HG02840 (cell line): Measurements from ENCODE around the gene QSOX2.

Experiments used
- ATAC-seq: cut with Tn5 transposase; IDR thresholded peaks from one replicate; pipeline ENCODE4 v1.9.1; 2021; ENCODE audit warnings: mild to moderate bottlenecking, moderate library complexity, moderate number of reproducible peaks; ENCODE audit not compliant: unreplicated experiment, low FRiP score

Gene QSOX2

DNA sequence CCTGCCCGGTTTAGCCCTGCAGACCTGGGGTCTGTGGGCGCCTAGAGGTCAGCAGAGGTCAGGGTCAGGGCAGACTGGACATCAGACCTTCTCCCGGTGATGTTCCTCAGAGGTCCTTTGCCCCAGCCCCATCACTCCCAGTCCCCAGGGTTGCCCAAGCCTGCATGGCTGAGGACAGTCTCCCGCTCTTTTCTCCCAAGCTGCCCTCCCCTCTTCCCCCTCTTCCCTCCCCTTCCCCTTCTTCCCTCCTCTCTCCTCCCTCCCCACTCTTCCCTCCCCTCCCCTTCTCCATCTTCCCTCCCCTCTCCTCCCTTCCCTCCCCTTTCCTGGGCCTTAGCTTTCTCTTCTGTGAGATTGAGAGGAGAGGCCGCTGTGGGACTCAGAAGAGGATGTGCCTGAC is 51.1 kb downstream of the QSOX2 start:
- ATAC-seq: no peak

GRCh38 chr9:136193891-136194279 is 51.7 kb downstream of the QSOX2 start:
- ATAC-seq: no peak

DNA sequence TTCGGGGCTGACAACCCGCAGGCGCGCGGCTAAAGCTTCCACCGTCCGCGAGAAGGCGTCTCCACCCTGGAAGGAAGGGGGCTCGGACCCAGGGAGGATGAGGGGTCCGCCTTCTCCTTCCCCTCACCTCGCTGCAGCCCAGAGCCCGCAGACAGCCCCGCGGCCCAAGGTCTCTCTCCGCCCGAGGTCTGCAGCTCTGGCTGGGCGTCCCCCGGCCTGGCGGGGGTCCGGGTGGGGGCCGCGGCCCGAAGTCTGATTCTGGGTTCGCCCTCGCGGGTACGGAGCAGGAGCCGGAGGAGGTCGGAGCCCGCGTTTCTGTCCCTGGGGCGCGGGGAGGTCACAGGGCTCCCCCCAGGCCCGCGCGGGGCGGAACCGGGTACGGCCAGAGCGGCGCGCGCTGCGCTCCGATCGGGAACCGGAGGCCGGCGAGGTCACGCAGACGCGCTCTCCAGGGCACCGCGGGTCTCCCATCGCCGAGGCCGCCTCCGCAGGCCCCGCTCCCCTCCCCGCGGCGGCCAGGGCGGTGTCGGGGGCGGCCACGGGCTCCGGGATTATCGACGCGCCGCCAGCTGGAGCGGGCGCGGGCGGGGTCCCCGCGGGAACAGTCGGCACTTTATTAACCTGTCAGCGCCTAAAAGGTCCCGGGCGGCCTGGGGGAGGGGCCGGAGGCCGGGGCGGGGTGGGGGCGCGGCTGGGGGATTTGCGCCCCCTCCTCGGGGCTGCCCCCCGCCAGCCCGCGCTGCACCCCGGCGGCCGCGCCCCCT is 52.3 kb downstream of the QSOX2 start:
- no peak for ATAC-seq

- ATAC-seq: no peak
Measured at GRCh38 chr9:136192289-136193126, 53.1 kb downstream of the QSOX2 start.

- ATAC-seq: no peak
Measured at GRCh38 chr9:136191960-136192286, 53.7 kb downstream of the QSOX2 start.

- ATAC-seq: no peak
Measured at GRCh38 chr9:136191099-136191959, 54.3 kb downstream of the QSOX2 start.

GRCh38 chr9:136190656-136191055 is 55.0 kb downstream of the QSOX2 start:
- ATAC-seq: no peak

GRCh38 chr9:136190237-136190601 is 55.4 kb downstream of the QSOX2 start:
- ATAC-seq: no peak

DNA sequence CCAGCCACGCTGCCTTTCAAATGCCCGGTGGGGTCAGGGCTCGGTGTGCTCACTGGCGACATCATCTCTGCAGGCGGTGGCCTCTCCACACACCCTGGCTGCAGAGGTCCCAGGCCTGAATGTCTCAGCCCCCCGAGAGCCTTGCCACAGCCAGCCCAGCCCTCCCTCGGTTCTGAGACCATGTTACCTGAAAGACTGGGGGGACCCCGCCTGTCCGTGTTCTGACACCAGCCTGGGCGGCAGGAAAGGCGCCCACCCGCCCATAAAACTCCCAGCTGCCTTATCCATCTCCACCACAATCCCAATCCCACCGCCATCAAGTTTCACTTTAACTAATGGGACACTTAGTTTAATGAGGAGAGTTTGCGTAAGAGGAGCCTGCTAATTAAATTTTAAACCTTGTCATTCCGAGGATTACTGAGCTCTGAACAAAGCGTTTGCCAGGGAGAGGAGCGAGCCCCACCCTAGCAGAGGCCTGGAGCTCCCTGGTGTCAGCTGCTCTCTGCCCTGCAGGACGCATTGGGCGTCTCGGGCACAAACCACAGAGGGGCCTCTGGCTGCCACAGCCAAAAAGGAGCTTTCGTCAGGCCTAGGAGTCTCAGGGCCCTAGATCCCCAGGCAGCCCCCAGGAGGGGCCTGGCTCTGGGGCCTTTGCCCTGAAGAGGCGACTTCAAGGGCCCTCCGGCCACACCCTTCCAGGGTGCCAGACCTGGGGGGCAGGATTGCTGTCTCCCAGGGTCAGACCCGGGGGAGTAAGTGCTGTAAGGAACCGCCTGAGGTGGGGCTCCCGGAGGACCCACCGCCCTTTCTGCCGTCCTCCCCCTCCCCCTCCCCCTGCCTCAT is 56.0 kb downstream of the QSOX2 start:
- ATAC-seq: no peak

GRCh38 chr9:136187683-136188586 is 57.7 kb downstream of the QSOX2 start:
- ATAC-seq: no peak

GRCh38 chr9:136187197-136187596 is 58.4 kb downstream of the QSOX2 start:
- ATAC-seq: no peak

- ATAC-seq: no peak
Measured at GRCh38 chr9:136186386-136186785, 59.2 kb downstream of the QSOX2 start.

GRCh38 chr9:136185596-136186366 is 59.8 kb downstream of the QSOX2 start:
- no peak for ATAC-seq

DNA sequence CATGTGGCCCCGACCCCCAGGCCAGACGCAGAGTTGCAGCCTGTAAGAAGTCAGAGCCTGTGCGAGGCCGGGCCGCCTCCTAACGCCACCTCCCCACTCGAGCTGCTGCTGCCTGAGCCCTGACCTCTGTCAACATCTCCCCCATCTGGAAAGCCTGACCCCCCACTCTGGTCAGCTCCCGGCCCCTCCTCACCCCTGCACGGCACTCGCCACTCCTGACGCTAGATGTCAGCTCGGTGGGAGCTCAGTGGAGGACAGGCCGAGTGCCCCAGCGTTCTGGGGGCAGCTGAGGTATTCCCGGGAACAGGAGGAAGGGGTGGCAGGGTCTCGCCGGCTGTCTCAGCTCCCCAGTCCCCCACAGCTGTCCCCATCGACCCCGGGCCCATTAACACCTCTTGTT is 60.5 kb downstream of the QSOX2 start:
- no peak for ATAC-seq

GRCh38 chr9:136182850-136183422 is 62.7 kb downstream of the QSOX2 start:
- ATAC-seq: no peak

DNA sequence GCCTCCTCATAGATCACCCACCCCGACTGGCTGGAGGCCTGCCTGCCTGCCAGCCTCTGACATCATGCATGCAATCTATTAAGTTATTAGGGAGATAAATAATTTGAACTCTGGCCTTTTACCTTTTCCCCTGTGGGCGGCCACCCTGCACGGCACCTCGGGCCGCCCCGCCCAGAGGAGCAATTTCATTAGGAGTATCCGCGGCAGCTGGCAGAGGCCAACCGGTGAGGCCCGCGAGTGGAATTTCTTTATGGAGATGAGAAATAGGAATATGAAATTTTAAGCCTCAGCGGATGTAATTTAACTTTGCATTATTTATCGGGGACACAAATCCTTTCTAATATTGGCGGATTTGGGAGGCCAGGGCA is 63.2 kb downstream of the QSOX2 start:
- no peak for ATAC-seq

DNA sequence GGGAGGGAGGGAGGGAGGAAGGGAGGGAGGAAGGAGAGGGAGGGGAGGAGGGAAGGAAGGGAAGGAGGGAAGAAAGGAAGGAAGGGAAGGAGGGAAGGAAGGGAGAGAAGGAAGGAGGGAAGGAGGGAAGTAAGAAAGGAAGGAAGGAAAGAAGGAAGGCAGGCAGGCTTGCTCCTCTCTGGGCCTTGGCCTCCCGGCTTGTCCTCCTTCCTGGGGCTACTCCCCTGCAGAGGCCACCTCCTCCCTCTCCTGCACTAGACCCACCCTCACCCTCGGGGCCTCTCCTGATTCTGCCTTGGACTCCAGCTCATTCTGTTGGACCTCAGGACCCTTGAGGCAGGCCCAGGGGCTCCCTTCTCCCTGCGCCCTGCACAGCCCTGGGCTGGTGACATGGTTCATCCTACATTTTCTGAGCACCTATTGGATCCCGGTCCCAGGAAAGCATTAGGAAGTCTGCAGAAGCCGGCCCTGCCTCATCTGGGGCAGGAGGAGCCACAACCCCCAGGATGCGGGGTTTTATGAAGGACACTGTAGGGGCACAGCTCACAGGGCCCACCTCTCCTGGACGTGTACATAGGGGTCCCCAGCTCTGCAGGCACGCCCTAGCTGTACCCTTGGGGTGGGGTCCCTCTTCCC is 63.7 kb downstream of the QSOX2 start:
- no peak for ATAC-seq

GRCh38 chr9:136180586-136180985 is 65.0 kb downstream of the QSOX2 start:
- no peak for ATAC-seq
